D721Med (cell line): ENCODE measurements around the gene KAT8.

Experiments used
- DNase-seq: peaks from one replicate; pipeline ENCODE4 v3.0.0; 2011; ENCODE audit warnings: low spot score; ENCODE audit not compliant: insufficient read length
- FAIRE-seq: peaks from 2 replicates; lab custom pipeline; 2011; peaks lifted over from hg19 to GRCh38; lab: Jason Lieb, UNC
- CTCF ChIP-seq: IDR thresholded peaks from 2 replicates; pipeline ENCODE4 v1.5.1; 2012; ENCODE audit warnings: mild to moderate bottlenecking, control low read depth; ENCODE audit not compliant: insufficient read depth; ENCODE audit errors: missing control alignments

KAT8 gene

DNA sequence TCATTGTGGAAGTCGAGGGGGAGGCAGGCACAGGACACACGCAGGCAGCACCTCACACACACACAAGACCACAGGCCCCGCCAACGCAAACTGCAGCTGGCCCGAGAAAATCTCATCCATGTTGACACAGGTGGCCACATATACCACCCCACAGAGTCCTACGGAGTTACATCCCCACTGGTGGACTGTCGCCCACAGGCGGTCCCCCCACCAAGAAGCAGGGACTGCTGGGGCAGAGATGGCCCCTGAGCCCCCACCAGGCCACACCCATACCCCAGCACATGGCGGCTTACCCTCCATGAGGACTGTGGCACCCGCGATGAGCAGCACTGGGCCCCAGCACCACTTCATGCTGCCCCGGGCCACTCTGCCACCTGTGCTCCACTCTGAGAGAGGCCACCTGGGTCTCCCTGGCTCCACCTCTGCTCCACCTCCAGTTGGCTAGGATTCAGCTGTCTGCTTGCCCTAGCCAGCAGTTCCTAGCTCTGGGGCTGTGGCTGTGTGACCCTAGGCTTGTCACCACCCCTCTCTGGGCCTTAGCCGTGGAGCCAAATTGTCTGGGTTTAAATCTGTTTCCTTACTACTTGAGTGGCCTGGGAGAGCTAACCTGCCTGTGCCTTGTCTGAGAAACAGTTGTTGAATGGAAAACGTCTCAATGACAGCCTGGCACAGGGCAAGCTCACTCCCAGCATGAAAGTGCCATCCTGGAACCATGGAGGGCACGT is 28.8 kb upstream of the KAT8 start, which contains the start of gene PRSS53:
Gene PRSS53 (minus strand): TSS at position 485 of the 725 bp plus-strand sequence. CDS start 134 bp downstream, at position 351.
- FAIRE-seq (no peak), DNase-seq (no peak)
- no peak for TF ChIP-seq CTCF

DNA sequence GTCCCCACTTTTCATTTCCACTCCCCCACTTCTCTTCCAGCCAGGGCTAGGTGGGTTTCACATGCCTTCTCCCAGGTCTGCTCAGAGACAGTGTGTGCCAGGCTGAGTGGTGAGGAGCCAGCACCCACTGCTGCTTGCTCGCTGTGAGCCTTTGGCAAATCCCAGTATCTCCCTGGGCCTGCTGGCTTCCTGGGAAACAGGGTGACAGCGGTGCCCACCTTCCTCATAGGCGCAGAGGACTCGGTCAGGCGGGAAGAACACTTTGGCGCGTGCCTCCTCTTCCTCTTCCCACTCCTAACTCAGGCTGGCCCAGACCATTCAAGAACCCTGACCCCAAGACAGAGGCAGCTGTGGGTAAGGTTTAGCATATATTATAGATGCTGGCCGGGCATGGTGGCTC is 28.3 kb upstream of the KAT8 start:
- TF ChIP-seq CTCF, result no peak
- DNase-seq (no peak), FAIRE-seq (no peak)

- DNase-seq, result no peak
- no peak for TF ChIP-seq CTCF
- FAIRE-seq, result no peak
Observed at GRCh38 chr16:31090540-31090939, 26.9 kb upstream of the KAT8 start.

GRCh38 chr16:31092330-31092729 is 25.1 kb upstream of the KAT8 start:
- FAIRE-seq (no peak), DNase-seq (no peak)
- no peak for TF ChIP-seq CTCF

DNA sequence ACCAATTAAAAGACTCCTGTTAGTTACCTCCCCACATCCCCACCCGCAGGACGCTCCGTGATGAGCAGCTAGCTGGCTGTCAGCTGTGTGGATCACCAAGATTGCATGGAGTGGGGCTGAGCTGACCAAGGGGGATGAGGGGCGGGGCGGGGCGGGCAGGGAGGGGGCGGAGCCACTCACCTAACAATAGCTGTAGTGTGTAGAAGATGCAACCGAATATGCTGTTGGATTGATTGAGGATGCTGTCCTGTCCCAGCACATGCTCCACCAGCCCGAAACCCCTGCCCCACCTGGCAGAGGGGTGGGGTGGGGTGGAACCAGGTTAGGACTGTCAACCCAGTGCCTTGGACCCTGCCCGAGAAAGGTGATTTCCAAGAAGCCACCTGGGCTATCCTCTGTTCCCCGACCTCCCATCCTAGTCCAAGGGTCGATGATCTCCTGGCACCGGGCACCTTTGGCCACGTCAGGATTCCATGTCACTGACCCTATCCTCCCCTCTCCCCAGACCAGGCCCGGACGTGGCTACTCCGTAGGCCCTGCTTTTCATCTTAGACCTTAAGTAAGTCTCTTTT is 24.2 kb upstream of the KAT8 start:
- FAIRE-seq, result no peak
- TF ChIP-seq CTCF, result no peak
- DNase-seq, result no peak

GRCh38 chr16:31094088-31094423 is 23.4 kb upstream of the KAT8 start:
- FAIRE-seq, result no peak
- no peak for DNase-seq
- no peak for TF ChIP-seq CTCF
